Liver (tissue), 3 donors: ENCODE measurements around the gene FAM89A.

Source experiments
- CTCF ChIP-seq: fragments of 150-350 bp; IDR thresholded peaks from 2 replicates; pipeline ENCODE4 v1.5.1; 2017; ENCODE audit warnings: improper control_type of control experiment, low read depth, low read length; ENCODE audit not compliant: missing input control
- RAD21 ChIP-seq, 2 donors: IDR thresholded peaks; 2 replicates each; pipeline ENCODE4 v1.6.1; 2016; ENCODE audit warnings: antibody characterized with exemption in 2 of 2, mild to moderate bottlenecking in 2 of 2
- ZBTB33 ChIP-seq: IDR thresholded peaks from 2 replicates; pipeline ENCODE4 v1.6.1; 2016; ENCODE audit warnings: antibody characterized with exemption
- donor health status: healthy.
- donor health status: healthy.

DNA sequence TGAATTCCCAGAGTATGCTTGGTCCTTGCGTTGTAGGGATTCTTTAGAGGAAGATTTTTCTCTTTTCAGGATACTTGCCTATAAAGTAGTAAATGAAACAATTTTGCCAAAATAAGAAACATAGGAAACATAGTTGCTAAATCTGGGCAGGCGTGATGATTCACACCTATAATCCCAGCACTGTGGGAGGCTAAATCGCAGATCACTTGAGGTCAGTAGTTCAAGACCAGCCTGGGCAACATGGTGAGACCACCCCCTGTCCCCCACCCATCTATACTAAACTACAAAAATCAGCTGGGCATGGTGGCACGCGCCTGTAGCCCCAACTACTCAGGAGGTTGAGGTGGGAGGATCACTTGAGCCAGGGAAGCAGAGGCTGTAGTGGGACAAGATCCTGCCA, 56.2 kb downstream of the FAM89A start:
- TF ChIP-seq CTCF (no peak), ZBTB33 (no peak), RAD21 (IDR thresholded peaks at IDR 0.05) (no peak)
